ENCODE results near the gene EXOSC5. TPM values are rescaled to one million over a fixed set of nuclear protein-coding genes. Genes with fewer than 3 reads are reported as not detected.

Gene EXOSC5
- total RNA-seq, 2 experiments from 2014 or later, result 46.6 to 47.0 TPM

DNA sequence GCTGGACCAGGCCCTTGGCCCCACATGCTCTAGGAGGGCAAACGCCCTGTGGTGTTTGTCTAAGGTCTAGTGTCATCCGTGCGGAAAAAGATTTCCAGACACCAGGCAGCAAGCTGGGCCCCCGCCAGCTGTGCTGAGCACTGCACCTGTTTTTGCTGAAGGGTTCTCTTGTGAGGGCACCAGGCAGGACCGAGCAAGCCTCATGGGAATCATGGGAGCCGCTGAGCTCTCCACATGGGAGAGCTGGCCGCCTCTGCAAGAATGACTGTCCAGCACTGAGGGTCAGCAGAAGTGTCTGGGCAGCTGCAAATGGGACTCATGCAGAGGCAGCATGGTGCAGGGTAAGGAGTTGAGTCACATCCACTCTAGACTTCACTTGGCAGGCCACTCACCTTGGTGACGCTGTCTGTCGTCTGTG is 18.0 kb upstream of the EXOSC5 start:
- CTCF ChIA-PET, result no interaction called here
- TF ChIP-seq, protein P1, sequence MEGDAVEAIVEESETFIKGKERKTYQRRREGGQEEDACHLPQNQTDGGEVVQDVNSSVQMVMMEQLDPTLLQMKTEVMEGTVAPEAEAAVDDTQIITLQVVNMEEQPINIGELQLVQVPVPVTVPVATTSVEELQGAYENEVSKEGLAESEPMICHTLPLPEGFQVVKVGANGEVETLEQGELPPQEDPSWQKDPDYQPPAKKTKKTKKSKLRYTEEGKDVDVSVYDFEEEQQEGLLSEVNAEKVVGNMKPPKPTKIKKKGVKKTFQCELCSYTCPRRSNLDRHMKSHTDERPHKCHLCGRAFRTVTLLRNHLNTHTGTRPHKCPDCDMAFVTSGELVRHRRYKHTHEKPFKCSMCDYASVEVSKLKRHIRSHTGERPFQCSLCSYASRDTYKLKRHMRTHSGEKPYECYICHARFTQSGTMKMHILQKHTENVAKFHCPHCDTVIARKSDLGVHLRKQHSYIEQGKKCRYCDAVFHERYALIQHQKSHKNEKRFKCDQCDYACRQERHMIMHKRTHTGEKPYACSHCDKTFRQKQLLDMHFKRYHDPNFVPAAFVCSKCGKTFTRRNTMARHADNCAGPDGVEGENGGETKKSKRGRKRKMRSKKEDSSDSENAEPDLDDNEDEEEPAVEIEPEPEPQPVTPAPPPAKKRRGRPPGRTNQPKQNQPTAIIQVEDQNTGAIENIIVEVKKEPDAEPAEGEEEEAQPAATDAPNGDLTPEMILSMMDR (IDR thresholded peaks at IDR 0.05), result no peak
- POLR2A ChIA-PET, result interaction anchor here (1.3 to 1.4 kb wide), 2 partner anchors 9 to 37 kb away, joined by 3 to 4 read pairs; no protein-coding TSS in a partner anchor
- peaks cover 18% of the 10 kb centered on the region for H3K36me3 Mint-ChIP-seq (ENCODE audit: low read depth)
- ATAC-seq (no peak), DNase-seq (no peak)
- no peak overlapping the region for H3K4me3 Mint-ChIP-seq
- intact Hi-C loops (cut with micrococcal nuclease), result no loop called here
- H3K4me1 Mint-ChIP-seq (ENCODE audit: low read depth), result peaks cover under 1% of the 10 kb centered on the region
- H3K27ac Mint-ChIP-seq, result no peak overlapping the region
- H3K9me3 Mint-ChIP-seq, result no peaks in the 10 kb centered on the region
- no peaks in the 10 kb centered on the region for H3K27me3 Mint-ChIP-seq

DNA sequence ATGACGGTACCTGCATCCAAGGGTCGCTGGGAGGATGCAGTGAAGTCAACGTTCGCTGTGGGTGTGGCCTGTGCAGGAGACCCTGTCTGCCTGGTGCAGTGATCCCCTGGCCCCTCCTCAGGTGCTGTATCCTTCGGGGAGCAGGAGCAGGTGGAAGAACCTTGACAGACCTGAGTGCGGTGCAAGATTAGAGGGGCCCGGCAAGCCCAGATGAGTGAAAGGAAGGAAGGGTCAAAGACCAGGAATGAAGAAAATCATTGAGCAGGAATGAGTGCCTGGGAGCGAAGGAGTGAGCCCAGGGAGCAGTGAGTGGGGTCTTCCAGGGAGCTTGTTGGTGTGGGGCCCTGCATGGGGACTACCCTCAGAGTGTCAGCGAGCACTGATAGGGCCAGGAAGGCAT is 17.3 kb upstream of the EXOSC5 start:
- CTCF ChIA-PET, result no interaction called here

GRCh38 chr19:41413947-41414346 is 16.8 kb upstream of the EXOSC5 start:
- Mint-ChIP-seq H3K36me3 (ENCODE audit: low read depth) (peaks cover 14% of the 10 kb centered on the region), H3K4me1 (ENCODE audit: low read depth) (peaks cover 10% of the 10 kb centered on the region), H3K9me3 (no peaks in the 10 kb centered on the region), H3K27me3 (no peaks in the 10 kb centered on the region), H3K4me3 (no peak overlapping the region), H3K27ac (no peak overlapping the region)
- TF ChIP-seq, protein P1 (IDR thresholded peaks at IDR 0.05), result no peak
- ATAC-seq (no peak), DNase-seq (no peak)
- ChIA-PET POLR2A (interaction anchor here (1.3 kb wide), 1 partner anchor 36 kb away, joined by 3 read pairs; no protein-coding TSS in a partner anchor), CTCF (no interaction called here)
- intact Hi-C loops (cut with micrococcal nuclease), result no loop called here

More for the DNA sequence above, 17.3 kb upstream of the EXOSC5 start:
- H3K4me1 Mint-ChIP-seq (ENCODE audit: low read depth), result peaks cover 5% of the 10 kb centered on the region
- POLR2A ChIA-PET, result interaction anchor here (1.3 to 1.4 kb wide), 2 partner anchors 9 to 37 kb away, joined by 3 to 4 read pairs; no protein-coding TSS in a partner anchor
- no peak for ATAC-seq
- DNase-seq, result no peak
- TF ChIP-seq, protein P1 (IDR thresholded peaks at IDR 0.05), result no peak
- H3K4me3 Mint-ChIP-seq, result no peak overlapping the region
- peaks cover 18% of the 10 kb centered on the region for H3K36me3 Mint-ChIP-seq (ENCODE audit: low read depth)
- intact Hi-C loops (cut with micrococcal nuclease), result no loop called here
- H3K27ac Mint-ChIP-seq, result no peak overlapping the region
- no peaks in the 10 kb centered on the region for H3K27me3 Mint-ChIP-seq
- H3K9me3 Mint-ChIP-seq, result no peaks in the 10 kb centered on the region

- Mint-ChIP-seq H3K4me3 (no peak overlapping the region), H3K27me3 (no peaks in the 10 kb centered on the region), H3K4me1 (ENCODE audit: low read depth) (peaks cover 10% of the 10 kb centered on the region), H3K27ac (no peak overlapping the region), H3K36me3 (ENCODE audit: low read depth) (peaks cover 11% of the 10 kb centered on the region), H3K9me3 (no peaks in the 10 kb centered on the region)
- intact Hi-C loops (cut with micrococcal nuclease), result no loop called here
- no peak for DNase-seq
- no peak for ATAC-seq
- ChIA-PET CTCF (no interaction called here), POLR2A (interaction anchor here (1.1 kb wide), 1 partner anchor 9 kb away, joined by 3 read pairs; no protein-coding TSS in a partner anchor)
- TF ChIP-seq, protein P1 (IDR thresholded peaks at IDR 0.05), result no peak
These were observed 15.8 kb upstream of the EXOSC5 start for GRCh38 chr19:41412953-41413352.

DNA sequence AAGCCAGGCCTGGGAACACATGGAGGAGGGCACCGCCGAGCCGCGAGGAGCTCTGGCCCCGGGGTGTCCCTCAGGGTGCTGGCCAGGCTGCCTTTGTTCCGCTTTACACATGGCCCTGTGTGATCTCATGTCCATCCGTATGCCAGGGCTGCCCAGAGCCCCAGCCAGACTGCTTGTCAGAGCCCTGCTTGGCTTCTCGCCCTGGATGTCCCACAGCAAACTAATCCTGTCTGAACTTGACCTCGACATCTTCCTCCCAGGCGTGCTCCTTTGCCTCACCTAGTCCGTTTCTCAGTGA is 14.8 kb upstream of the EXOSC5 start:
- H3K4me3 Mint-ChIP-seq, result no peak overlapping the region
- CTCF ChIA-PET, result no interaction called here
- peaks cover 13% of the 10 kb centered on the region for H3K36me3 Mint-ChIP-seq (ENCODE audit: low read depth)
- H3K27me3 Mint-ChIP-seq, result no peaks in the 10 kb centered on the region
- no peak overlapping the region for H3K27ac Mint-ChIP-seq
- TF ChIP-seq, protein P1 (IDR thresholded peaks at IDR 0.05), result no peak
- ATAC-seq (no peak), DNase-seq (no peak)
- intact Hi-C loops (cut with micrococcal nuclease), result no loop called here
- H3K4me1 Mint-ChIP-seq (ENCODE audit: low read depth), result peaks cover 12% of the 10 kb centered on the region
- POLR2A ChIA-PET, result no interaction called here
- no peaks in the 10 kb centered on the region for H3K9me3 Mint-ChIP-seq
